Activated CD8-positive, alpha-beta memory T cell treated with anti-CD3 and anti-CD28 coated beads, Interleukin-2, amount 50 U/mL, for 4 hours (primary cell): ENCODE data around the gene DOCK11.

Experiments
- DNase-seq: peaks from one replicate; pipeline ENCODE4 v3.0.0-alpha.2; 2020

DOCK11 gene

GRCh38 chrX:118534716-118535493 lies 39.3 kb downstream of the DOCK11 start:
- DNase-seq: no peak

GRCh38 chrX:118536204-118536603 lies 40.6 kb downstream of the DOCK11 start:
- no peak for DNase-seq

GRCh38 chrX:118536687-118537461 lies 41.3 kb downstream of the DOCK11 start:
- DNase-seq: peak; percentile 31

DNA sequence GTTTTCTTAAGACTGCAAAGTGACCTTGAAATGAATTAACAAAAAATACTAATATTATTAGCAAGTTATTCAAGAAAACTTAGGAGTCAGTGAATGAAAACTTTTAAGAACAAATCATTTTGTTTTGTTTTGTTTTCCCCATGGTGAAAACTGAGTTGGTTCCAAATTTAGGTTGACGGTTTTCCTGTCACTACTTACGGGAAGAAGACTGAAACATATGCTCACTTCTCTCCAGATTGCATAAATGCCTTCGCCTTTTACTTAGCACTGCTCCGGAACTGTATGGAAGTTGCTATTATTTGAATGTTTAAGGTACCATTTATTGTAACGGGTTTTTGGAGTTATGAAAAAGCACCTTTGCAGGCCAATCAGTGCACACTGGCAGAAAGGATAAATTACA lies 42.8 kb downstream of the DOCK11 start:
- no peak for DNase-seq

DNA sequence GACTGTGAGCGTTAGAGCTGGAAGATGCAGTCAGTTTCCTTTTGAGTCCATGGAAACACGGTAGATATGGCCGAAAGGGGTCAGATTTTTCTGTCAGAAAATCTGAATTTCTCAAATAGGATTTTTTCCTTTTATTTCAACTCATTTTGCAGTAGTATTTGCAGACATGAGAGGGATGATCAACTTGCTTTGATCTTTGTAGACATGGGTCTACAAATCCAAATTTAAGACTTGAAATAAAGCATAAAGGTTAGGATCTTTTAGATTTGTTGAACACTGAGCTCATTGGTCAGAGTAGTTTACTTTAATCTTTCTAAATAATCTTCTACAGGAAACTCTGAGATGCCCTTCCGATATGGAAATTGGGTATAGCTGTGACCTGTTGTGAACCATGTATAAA lies 44.7 kb downstream of the DOCK11 start:
- no peak for DNase-seq

DNA sequence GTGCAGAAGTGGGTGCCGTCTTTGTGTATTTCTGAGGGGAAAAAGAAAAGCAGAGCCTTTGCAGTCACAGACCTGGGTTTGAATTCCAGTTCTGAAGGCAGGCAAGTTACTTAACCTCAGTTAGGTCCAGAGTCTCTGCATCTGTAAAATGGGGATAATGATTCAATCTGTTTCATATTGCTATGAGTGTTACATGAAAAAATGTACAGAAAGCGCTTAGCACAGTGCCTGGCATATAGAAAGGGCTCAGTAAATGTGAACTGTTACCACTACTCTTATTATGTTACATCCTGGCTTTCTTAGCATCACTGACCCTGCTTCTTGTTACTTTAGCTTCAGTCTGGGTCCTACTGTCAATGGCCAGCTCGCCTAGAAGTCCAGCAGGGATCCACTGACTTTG lies 45.9 kb downstream of the DOCK11 start:
- DNase-seq: no peak

- no peak for DNase-seq
Measured at GRCh38 chrX:118545510-118545909, 49.9 kb downstream of the DOCK11 start.

GRCh38 chrX:118548841-118549240 lies 53.2 kb downstream of the DOCK11 start:
- no peak for DNase-seq

GRCh38 chrX:118550792-118551191 lies 55.2 kb downstream of the DOCK11 start:
- no peak for DNase-seq

DNA sequence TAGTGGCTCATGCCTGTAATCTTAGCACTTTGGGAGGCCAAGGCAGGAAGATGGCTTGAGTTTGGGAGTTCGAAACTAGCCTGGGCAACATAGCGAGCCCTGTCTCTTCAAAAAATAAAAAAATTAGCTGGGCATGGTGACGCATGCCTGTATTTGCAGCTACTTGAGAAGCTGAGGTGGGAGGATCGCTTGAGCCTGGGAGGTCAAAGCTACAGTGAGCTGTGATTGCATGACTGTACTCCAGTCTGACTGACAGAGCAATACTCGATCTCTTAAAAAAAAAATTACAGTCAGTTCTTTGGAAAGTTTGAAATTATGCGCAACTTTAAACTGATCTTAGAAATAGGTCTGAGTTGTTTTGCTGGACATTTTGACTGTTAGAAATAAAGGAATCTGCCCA lies 55.8 kb downstream of the DOCK11 start:
- DNase-seq: no peak

DNA sequence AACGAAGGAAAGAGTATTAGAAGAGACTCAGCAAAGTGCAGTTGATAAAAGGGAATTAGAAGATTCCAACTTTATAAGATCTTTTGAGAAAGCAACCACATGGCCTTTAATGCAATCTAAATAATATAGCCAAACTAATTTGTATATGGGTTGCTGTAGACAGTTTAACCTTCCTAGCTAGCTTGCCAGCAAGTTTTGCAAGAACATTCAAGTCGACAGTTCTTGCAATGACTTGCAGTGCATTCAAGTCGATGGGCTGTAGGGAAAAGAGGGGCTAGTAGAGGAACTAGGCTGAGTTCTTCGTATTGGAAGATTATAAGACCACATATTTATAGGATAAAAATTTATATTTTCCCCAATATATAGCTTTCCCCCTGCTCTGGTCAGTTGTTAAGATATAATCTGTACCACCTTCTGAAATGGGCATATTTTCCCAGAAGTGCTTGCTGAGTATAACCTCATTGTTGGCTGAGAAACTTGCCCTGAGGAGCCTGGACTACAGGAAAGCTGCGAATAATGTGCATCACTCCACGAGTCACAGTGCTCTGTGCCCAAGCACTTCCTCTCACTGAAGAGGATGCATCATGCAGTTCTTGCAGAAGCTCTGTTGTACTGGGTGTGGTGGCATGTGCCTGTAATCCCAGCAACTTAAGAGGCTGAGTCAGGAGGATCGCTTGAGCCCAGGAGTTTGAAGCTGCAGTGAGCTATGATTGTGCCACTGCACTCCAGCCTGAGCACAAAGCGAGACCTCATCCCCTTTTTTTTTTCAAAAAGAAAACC lies 56.7 kb downstream of the DOCK11 start:
- DNase-seq: no peak

DNA sequence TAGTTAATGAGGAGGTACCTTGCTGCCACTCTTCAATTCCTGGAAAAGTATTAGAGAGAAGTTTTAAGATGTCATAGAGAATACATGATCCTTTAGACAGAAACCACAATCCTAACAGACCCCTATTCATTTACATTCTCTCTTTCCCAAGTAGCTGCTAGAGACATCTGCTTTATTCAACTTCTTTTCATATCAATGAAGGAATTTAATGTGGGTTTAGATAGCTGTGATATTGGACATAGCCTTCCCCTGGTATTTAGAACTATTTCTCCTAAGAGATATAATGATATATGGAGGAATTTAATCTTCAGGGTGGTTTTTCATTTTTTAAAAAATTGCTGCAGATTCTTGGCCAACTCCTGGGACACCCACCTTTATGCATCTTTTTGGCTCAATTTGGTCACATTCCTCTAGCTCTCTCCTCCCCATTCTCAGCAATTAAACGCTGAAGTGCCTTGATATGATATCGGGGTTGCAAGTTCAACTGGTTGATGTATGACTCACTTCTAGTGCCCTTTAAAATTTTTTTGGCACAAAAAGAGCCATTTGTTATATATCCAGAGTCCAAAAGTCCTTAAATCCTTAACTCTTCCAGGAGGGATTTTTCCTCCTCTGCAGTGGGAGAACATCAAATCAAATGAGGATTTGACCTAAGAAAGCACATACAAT lies 57.6 kb downstream of the DOCK11 start:
- DNase-seq: no peak

DNA sequence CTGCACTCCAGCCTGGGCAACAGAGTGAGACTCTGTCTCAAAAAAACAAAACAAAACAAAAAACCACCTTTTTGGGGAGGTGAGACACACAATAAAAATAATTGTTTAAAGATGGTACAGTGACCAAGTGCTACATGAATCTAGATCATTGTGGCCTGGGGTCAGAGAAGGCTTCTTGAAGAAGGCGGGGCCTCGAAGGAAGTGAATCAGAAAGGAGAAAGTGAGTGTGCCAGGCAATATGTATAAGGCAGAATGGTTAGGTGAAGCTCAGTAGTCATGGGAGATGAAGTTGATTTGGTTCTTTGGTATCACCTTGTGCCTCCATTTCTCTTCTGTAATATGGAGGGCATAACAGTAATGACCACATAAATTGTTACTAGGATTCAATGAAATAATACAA lies 58.9 kb downstream of the DOCK11 start:
- no peak for DNase-seq

GRCh38 chrX:118558926-118559325 lies 63.3 kb downstream of the DOCK11 start:
- no peak for DNase-seq

DNA sequence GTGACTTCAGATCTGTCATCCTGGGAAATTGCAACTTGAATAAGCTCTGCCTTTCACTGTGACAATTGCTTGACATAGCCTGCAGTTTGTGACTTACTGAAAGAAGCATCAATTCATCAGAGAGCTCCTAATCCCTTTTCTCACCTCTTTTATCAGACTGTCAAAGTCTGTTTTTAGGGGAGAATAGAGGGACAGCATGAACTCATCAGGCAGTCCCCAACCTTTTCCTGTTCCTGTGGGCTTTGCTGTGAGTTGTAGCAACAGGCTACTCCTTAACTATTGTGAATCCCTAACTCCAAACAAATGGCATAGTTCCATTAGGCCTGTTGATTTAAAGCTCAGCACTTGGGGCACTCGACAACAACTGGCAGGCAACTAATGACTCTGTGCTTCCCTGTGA lies 64.9 kb downstream of the DOCK11 start:
- DNase-seq: no peak

DNA sequence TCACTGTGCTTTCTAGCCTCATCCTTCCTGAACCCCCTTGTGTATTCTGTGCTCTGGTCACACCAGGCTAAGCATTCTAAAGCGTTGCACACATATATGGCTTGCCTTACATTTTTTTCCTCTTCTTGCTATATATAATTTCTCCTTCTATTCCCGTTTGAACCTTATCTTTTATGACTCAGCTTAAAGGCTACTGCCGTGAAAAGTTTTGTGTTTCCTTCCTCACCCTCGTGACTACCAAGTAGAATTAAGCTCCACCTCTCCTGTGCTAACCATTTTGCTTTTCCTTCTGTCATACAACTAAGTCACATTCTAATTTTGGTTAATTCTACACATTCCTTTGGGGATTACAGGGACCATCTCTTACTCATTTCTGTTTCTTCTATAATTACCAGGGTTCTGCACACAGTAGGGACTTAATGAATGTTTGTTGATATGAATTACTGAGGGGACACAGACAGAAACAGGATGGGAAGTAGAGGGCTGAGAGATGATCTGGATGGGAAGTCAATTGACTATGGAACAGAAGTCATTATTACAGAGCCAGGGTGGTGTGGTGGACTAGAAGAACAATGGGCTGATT lies 67.1 kb downstream of the DOCK11 start:
- DNase-seq: no peak

GRCh38 chrX:118564498-118564897 lies 68.9 kb downstream of the DOCK11 start:
- DNase-seq: no peak

DNA sequence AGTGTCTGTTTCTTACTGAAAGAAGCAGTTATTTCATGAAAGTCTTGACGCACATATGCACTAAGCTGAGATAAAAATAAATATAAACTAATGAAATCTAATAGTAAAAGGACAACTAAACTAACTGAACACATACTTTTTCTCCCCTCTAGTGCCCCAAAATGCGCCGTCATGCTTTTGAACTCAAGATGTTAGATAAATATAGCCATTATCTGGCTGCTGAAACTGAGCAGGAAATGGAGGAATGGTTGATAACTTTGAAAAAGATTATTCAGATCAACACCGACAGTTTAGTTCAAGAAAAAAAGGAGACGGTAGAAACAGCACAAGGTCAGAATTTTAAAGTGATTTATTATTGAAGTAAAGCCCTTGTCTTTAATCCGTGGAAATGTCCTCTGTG lies 70.2 kb downstream of the DOCK11 start:
- DNase-seq: no peak

DNA sequence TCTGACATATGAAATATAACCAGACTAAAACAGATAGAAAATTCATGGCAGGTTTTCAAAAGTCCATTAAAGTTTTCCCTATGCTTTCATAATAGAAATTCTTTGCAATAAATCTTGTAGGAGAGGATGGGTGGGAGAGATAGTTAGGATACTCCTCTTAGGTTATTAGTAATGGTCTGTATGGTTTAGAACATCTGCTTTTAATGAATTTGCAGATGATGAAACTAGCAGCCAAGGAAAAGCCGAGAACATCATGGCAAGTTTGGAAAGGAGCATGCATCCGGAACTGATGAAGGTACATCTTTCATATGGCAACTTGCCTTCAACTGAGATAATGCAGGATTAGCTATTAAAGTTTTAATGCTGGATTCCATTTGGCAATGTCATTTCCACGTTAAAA lies 70.7 kb downstream of the DOCK11 start:
- DNase-seq: no peak

DNA sequence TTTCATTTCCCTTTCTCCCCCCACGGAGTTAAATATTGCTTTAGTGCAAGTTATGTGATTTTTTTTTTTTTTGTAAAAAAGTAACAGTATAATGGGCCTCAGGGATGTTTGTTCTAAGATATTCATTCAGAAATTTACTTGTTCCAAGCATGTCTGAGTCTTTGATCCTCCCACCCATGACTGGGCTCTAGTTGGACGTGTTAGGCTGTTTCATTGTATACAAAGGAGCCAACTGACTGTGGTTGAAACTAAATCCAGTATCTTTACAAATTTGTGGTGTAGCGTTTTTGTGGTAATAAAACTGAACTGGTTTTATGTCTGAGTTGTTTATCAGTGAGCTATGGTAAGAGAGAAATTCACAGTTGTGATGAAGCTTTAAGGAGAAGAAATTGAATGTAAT lies 74.1 kb downstream of the DOCK11 start:
- no peak for DNase-seq

DNA sequence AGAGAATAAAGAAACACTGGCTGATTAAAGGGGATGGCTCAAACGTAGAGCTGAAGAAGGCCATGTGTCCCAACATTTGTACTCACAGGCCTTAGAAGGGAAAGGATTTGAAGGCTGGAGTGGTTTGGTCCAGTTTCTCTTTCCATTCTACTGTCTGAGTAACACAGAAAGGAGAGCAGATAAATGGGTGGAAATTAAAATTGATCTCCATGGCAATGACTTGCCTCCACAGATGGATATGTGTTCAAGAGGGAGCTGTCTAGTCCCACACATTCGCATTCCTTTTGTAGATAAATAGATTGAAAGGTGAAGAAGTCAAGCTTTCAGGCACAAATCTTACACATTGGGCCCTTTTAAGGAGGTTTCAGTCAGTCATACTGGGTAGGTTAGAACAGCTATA lies 74.6 kb downstream of the DOCK11 start:
- no peak for DNase-seq

GRCh38 chrX:118571836-118572235 lies 76.2 kb downstream of the DOCK11 start:
- no peak for DNase-seq

- no peak for DNase-seq
Measured at GRCh38 chrX:118574666-118575065, 79.1 kb downstream of the DOCK11 start.
